ENCODE data around the gene PCDHGB3.

PCDHGB3 gene

GRCh38 chr5:141417494-141418172, 47.6 kb downstream of the PCDHGB3 start, which contains the start of gene PCDHGB7:
TSS of gene PCDHGB7 (plus strand) at chr5:141417677. CDS start at chr5:141417860, 183 bp downstream.
- peak in 1 of 2 donors; percentile 34 for DNase-seq (ENCODE audit: extremely low read depth in 1 of 2, low read depth in 1 of 2)

GRCh38 chr5:141419074-141419880, 49.2 kb downstream of the PCDHGB3 start:
- no peak for DNase-seq (ENCODE audit: extremely low read depth in 1 of 2, low read depth in 1 of 2)

GRCh38 chr5:141420855-141421488, 50.9 kb downstream of the PCDHGB3 start, which contains the start of gene PCDHGA11:
TSS of gene PCDHGA11 (plus strand) at chr5:141421051. CDS start at chr5:141421228, 177 bp downstream.
- DNase-seq (ENCODE audit: extremely low read depth in 1 of 2, low read depth in 1 of 2) = peak in 1 of 2 donors; percentile 20

- DNase-seq (ENCODE audit: extremely low read depth in 1 of 2, low read depth in 1 of 2) = no peak
Measured at GRCh38 chr5:141421489-141421855, 51.4 kb downstream of the PCDHGB3 start.

All from stimulated activated CD8-positive, alpha-beta memory T cell treated with anti-CD3 and anti-CD28 coated beads, Interleukin-7, amount 100 ng/mL, for 48 hours (primary cell).